Islet precursor cell (in vitro differentiated cells): ENCODE measurements around the gene TOR4A.

Source experiments
- DNase-seq: peaks from one replicate; pipeline ENCODE4 v3.0.0-alpha.2; 2018

Gene TOR4A

DNA sequence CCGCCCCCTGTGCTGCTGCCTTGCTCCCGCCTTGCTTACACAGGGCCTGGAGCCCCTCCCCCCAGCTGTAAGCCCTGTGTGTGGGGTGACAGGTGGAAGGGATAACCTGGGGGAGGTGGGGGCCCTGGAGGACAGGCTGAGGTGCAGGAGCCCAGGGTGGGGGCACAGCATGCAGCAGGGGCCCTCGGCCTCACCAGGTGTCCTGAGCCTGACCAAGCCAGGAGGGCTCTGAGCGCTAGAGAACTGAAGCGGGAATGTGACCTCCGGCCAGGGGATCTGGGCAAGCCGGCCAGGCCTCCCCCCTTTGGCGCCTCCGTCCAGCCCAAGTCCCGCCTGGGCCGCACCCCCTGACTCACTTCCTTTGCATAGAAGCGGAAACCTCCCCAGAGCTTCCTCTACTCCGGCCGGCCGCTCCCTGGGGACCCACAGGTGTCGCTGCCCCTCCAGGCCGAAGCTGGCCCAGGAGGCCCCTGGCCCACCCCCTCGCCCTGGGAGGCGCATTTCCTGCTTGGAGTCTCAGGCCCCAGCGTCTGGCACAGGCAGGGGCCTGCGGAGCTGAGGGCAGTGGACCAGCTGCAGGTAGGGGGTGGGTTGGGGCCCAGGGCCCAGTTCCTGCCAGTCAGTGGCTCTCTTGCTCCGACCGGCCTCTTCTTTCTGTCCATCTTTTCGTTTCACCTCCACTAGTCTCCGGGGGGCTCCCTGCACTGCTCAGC lies at the start of gene TOR4A:
TOR4A (plus strand) TSS at position 398 of the 713 bp plus-strand sequence. CDS start 964 bp downstream, outside the sequence.
- peak; percentile 95 for DNase-seq

DNA sequence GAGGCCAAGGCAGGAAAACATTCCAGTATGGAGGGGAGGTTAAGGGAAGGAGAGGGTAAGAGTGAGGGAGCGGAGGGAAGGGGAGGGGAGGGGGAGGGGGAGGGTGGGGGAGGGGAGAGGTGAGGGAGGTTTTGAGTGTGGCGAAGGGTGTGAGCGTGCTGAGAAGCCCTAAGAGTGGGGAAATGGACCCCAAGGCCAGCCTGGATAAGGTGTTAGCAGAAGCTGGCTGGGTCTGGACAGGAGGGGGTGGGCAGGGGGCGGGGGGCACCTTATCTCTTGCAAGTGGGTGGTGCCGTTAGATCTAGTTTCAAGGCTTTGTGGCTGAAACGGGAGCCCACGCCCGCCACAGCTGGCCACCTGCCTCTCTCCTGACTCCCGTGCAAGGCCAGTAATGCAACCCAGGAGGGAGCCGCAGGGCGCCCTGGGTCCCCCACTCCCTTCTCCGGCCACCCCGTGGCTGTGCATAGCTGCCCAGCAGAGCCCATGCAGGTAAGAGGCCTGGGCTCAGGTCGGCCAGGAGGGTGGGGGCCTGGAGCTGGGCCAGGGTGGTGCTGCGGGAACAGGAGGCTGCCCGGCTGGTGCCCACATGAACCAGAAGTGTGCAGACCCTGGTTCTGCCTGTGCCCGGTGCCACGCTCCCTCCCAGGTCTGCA lies 49.5 kb upstream of the TOR4A start:
- DNase-seq: no peak

DNA sequence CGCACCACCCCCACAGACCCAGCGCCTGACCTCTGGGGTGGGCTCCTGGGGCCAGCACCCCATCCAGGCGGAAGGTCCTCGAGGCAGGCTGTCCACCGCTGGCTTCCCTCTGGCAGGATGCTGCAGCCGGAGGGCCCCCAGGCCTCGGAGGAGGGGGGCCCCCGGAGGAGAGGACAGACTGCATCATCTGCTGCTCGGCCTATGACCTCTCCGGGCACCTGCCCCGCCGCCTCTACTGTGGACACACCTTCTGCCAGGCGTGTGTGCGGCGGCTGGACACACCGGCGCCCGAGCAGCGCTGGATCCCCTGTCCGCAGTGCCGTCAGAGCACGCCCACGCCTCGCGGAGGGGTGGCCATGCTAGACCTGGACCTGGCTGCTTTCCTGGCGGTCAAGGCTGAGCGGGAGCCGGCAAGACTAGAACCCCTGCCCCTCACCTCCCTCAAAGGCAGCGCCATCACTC lies 49.0 kb upstream of the TOR4A start:
- no peak for DNase-seq

DNA sequence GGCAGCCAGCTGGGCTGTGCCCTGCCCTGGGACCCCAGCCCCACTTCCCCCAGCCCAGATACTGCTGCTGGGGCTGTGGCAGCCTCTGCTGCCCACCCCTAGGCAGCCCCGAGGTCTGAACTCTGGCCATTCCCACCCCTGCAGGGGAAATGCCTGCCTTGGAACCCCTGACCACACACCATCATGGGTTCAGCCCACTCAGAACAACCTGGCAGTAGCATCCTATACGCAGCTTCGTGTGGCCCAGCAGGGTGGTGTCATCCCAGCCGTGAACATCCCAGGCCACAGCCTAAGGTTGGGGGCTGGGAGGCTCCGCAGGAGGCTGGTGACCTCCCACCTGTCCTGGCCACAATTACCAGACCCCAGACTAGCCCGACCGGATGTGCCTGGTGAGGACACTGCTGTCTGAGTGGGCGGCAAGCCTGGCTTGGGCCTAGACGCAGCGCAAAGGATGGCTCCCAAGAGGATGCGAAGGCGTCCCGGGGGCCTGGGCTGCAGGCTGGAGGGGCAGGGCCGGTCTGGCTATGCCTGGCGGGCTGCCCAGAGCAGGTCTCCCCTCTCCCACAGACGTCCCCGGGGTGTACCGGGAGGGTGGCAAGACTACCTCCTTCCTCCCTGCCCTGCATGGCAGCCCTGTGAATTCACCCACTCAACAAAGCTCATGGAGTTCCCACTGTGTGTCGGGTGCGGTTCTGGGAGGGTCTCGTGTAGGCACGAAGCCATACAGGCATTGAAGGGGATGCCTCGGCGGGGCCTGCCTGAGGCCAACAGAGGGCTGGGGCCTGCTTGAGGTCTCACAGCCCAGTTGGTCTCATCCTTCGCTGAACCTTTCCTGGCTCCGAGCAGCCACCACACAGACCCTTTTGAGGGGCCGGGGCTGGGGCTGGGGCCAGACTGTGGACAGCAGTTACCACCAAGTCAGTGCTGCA lies 48.3 kb upstream of the TOR4A start:
- no peak for DNase-seq

DNA sequence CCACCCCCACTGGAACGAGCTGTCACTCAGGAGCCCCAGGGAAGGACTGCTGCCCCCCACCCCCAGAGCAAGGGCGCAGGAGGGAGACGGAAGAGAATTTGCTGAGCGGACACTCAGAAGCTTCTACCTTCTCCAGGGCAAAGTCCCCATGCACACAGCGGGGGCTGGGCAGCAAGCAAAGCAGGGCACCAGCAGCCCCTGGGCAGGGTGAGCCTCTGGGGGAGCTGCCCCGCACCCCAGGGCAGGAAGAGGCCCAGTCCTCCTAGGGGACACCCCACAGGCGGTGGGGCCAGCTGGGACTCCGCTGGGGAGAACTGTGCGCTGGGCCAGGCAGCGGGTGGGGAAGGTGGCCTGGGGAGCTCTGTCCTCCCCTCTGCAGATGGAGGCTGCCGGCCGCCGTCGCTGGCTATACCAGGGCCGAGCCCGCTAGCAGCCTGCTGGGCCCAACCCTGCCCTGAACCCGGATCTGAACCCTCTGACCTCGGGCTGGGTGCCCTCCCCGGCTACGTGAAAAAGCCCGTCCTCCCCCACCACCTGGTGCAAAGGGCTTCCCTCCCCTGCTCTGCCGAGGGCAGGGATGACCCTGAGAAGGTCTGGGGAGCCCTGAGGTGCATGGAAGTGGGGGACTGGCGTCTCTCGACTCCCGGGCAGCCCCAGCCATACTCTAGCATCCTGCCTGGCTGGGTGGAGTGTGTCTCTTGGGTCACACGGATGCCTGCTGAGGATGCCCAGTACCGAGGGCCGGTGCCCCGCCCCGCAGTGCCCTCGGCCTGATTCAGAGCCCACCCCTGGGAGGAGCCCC lies 47.4 kb upstream of the TOR4A start:
- no peak for DNase-seq

DNA sequence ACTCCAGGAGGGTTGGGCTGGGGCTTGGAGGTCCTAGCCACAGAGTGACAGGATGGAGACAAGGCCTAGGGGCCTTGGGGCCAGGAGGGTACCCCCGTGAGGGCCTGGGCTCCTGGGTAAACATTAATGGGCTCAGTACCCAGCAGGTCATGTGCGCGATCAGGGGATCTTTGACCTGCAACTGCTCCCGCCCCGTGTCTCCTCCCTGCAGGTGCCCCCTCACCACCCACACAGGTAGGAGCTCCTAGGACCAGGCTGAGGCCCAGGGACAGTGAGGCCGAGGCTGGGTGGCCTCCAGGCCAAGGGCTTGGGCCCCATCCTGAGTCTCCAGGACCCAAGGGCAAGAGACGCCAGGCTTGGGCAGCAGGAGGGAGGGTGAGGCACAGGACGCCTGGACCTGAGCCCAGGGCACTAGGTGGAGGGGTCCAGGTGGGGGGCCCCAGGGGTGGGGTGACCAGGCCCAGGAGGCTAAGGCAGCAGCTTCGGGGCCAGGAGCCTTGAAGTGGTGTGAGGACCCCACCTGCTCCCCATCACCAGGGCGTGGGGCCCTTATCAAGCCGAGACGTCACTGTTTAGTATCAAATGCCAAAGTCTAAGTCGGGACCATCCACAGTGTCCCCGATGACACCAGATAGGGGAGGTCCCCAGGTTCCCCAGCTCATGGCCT lies 46.7 kb upstream of the TOR4A start, which contains the start of gene SLC34A3:
SLC34A3 (plus strand) TSS at position 197 of the 667 bp plus-strand sequence. CDS start 802 bp downstream, outside the sequence.
- DNase-seq: no peak

DNA sequence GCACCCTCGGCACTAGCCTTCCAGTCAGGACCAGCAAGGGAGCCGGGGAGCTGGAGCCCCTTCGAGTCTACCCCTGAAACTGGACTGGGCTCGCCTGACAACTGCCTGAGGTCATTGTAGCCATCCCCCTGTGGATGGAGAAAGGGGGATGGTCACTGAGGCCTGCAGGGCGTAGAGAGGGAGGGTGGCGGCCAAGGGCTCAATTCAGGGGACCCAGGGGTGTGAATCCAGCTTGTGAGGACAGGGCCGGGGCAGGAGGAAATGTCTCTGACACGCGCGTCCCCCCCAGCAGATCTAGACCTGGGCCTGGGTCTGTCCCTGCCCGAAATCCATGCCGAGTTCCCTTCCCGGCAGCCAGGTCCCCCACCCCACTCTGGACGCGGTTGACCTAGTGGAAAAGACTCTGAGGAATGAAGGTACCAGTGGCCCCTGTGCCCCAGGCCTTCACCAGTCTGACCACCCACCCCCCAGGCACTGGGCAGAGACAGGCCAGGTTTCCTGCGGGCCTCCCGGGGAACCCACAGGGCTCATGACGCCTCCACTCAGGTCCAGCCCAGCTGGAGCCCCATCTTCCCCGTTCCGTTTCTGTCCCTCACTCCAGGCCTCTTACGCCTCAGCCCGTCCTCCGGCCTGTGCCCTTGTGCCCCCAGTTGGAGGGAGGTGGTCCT lies 46.0 kb upstream of the TOR4A start:
- no peak for DNase-seq

DNA sequence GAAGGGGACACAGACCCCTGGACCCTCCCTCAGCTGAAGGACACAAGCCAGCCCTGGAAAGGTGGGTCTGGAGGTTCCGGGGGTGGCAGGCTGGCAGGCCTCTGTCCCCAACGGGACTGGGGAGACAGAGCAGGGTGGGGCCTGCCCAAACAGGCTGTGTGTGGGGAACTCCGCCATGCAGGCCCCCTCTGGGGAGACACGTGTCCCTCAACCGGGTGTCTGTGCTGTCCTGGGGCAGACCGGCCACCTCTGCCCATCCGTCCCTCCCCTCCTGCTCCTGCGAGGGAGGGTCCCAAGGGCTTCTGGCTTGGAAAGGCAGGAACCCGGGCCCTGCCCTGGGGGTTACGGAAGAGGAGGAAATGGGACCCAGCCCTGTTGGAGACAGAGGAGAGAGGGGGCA lies 45.4 kb upstream of the TOR4A start:
- DNase-seq: no peak

DNA sequence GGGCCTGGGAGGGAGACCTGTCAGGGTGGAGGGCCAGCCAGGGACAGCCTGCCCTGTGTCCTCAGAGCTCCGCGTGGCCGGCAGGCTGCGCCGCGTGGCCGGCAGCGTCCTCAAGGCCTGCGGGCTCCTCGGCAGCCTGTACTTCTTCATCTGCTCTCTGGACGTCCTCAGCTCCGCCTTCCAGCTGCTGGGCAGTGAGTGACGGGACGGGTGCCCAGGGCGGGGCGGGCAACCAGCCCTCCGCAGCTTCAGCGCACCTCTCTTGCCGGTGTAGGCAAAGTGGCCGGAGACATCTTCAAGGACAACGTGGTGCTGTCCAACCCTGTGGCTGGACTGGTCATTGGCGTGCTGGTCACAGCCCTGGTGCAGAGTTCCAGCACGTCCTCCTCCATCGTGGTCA lies 45.0 kb upstream of the TOR4A start:
- no peak for DNase-seq

DNA sequence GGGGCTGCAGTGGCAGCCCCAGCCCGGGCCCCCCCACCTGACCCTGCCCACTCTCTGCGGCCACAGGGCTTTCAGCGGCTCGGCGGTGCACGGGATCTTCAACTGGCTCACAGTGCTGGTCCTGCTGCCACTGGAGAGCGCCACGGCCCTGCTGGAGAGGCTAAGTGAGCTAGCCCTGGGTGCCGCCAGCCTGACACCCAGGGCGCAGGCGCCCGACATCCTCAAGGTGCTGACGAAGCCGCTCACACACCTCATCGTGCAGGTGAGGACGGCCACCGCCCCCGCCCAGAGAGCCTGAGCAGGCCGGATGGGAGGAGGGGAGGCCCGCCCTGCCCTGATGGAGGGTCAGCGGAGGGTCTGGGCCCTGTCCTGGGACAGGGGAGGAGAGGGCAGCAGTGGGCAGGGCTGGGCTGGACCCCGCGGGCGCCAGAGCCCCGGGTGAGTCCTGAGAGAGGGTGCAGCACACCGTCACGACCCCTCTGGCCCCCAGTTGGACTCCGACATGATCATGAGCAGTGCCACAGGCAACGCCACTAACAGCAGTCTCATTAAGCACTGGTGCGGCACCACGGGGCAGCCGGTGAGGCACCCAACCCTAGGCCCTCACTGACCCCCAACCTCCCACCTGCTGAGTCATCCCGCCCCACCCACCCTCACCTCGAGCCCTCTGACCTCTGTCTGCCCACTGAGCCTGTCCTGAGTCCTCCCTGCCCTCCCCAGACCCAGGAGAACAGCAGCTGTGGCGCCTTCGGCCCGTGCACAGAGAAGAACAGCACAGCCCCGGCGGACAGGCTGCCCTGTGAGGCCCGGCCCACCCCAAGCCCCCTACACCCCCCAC lies 44.2 kb upstream of the TOR4A start:
- no peak for DNase-seq

DNA sequence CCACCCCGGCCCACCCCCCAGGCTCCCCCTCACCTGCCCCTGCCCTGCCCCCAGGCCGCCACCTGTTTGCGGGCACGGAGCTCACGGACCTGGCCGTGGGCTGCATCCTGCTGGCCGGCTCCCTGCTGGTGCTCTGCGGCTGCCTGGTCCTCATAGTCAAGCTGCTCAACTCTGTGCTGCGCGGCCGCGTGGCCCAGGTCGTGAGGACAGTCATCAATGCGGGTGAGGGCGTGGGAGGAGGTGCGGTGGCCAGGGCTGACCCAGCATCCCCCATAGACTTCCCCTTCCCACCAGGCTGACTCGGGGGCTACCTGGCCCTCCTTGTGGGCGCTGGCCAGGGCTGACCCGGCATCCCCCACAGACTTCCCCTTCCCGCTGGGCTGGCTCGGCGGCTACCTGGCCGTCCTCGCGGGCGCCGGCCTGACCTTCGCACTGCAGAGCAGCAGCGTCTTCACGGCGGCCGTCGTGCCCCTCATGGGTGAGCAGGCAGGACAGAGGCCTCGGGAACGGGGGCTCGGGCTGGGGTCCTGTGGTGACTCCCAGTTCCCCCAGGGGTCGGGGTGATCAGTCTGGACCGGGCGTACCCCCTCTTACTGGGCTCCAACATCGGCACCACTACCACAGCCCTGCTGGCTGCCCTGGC lies 43.4 kb upstream of the TOR4A start:
- DNase-seq: no peak

DNA sequence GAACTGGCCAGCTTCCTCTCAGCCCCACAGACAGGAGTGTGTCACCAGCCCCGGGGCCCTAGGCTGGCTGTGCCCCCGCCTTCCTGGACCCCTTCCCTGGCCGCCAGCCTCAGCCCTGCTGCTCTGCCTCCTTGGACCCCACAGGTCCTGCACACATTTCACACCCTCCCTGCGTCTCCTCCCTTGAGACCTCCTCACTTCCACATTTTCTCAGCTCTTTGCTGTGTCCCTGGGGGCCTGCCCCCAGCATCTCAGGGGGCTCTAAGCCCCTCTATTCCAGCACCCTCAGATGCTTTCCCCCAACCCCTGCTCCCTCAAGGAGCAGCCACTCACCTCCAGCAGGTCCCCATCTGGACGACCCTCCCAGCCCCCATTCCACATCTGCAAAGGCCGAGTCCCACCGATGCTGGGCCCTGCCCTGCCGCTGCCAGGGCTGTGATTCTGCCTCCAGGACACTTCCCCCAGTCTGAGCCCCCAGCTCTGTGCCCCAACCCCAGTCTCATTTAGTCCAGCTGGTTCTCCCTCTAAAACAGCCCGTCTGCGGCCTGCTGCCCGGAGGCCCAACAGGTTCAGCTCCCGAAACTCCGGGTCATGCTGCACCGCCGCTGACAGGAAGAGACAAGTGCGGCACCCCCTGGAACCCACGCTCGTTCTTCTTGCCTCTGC lies 42.6 kb upstream of the TOR4A start:
- no peak for DNase-seq

DNA sequence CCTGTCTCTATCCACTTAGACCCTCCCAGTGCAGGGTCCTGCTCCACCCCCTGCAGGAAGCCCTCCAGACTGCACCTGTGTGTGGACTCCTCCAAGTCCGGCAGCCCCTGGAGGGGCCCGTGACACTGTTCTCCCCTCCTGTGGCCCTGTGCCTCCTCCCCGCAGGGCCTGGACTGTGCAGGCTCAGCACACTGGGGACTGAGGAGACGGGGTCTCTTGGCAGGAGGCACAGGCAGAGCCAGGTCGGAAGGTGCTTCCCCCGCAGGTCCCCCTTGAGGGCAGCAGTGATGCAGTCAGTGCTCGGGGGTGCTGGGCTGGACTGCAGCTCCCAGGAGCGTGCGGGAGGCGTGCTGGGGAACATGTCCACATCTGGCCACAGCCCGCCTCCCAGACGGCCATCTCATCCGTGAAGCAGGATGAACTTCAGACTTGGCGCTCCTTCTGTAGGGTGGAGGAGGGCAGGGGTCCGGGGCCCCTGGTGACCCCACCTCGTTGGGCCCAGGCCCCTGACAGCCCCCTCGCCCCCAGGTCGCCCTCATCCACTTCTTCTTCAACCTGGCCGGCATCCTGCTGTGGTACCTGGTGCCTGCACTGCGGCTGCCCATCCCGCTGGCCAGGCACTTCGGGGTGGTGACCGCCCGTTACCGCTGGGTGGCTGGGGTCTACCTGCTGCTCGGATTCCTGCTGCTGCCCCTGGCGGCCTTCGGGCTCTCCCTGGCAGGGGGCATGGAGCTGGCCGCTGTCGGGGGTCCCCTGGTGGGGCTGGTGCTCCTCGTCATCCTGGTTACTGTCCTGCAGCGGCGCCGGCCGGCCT lies 41.9 kb upstream of the TOR4A start:
- DNase-seq: no peak

DNA sequence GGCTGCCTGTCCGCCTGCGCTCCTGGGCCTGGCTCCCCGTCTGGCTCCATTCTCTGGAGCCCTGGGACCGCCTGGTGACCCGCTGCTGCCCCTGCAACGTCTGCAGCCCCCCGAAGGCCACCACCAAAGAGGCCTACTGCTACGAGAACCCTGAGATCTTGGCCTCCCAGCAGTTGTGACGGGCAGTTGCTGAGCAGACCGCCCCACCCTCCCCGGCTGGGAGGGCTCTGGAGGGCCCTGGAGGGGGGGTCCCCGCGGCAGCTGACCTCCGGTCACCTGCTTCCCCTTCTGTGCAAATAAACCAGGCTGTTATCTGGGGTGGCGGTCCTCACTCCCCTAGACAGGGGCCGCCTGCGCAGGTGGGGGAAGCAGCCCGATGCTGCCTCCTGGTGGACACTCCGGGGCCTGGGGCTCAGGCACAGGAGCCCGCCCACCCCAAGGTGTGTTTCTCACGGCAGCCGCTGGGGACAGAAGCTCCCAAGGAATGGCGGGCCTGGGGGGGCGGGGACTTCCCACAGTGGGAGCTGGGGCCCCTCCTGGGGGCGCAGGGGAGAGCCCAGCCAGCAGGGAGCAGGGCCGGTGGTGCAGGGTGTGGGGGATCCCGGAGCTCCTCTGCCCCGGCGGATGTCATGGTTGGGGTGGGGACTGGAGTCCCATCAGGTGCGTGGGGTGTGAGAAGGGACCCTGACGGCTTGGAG lies 41.1 kb upstream of the TOR4A start:
- DNase-seq: peak; percentile 90

DNA sequence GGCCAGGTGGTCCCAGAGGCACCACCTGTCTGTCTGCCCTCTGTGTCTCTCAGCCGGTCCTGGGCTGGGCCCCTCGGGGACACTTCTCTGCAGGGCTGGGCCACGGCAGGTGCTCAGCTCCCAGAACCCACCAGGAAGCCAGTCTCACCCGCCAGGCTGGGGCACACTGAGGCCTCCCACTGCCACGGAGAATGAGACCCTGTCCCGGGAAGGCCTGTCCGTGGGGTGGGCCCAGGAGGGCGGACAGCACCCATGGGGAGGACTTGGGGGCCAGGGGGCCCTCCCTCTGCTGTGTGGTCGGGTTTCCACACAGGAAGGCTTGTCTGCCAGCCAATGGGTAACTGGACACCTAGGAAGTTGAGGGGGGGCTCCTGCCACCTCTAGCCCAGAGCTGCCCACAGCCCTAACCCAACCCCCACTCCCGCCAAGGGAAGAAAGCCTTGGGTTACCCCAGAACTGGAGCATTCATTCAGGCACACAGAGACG lies 40.5 kb upstream of the TOR4A start:
- no peak for DNase-seq

DNA sequence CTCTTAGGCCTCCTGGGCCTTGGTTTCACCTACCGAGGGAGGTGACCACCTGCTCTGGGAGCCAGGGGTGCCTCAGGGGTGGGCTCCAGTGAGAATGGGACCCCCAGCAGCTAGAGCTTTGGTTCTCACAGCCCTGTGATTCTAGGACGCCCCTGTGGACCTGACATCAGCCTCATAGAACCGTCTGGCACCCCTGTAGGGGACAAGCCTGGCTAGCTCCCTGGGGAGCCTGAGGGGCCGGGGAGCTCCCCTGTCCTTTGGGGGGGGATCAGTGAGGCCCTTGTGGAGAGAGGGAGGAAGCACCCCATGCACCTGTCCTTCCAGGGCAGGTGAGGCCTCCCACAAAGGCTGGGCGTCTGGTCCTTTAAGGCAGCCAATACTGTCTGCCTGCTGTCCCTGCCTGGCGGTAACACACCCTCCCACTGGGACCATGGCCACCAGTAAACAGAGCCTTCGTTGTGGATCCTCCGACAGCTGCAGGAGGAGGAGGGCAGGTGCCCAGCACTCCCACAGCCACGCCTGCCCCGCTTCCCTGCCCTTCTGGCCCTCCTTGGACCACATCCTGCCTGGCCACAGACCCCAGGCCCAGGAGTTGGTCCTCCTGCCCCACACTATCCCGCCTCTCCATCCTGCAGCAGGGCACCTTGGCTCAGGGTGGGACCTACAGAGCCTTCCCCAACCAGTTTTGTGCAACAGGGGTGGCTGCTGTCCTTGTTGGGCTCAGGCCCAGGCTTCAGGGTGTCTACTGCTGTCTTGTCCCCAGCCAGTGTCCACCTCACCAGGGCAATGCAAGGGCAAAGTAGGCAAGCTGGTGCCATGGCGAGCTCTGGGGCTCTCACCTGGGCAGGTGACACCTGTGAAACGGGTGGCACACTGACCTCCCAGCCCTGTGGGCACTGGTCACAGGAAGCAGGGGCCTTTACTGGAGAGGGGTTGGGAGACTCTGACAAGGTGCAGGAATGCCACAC lies 39.5 kb upstream of the TOR4A start:
- DNase-seq: no peak
